ENCODE measurements around the gene LRP1B.

Gene LRP1B

DNA sequence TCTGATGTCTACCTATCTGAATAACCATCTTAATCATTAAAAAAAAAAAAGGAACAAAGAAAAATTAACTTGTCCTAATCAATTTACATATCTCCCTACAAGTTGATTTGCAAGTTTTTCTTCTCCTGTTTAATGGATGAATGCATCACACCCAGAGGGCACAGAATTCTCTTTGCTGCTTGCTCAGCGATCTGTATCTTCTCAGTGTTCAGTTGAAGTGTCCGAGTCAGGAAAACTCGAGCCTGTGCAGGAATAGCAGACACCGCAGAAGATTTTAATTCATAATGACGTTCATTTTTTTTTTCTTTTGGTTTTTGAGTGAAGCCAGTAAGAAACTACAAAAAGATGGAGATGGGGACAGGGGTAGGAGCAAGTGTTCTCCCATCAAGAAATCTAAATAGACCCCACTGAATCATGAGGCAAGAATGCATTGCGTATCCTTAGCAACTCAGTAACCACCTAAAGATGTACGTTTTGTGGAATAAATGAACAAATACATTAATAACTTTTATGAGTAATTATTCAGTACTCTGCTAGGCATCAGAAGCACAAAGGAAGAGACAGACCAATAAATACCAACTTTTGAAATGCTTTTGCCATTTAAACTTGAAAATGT, 675.5 kb downstream of the LRP1B start:
- H3K4me3 ChIP-seq (ENCODE audit: low read depth, low read length): no peak overlapping the region
- no peaks in the 10 kb centered on the region for H3K36me3 ChIP-seq (ENCODE audit: control insufficient read depth, insufficient read depth, low read length)
- H3K4me1 ChIP-seq (ENCODE audit: control insufficient read depth, insufficient read depth, low read length): peaks cover 16% of the 10 kb centered on the region
- H3K9me3 ChIP-seq (ENCODE audit: control insufficient read depth, insufficient read depth, low read depth, low read length): no peaks in the 10 kb centered on the region
- H3K27ac ChIP-seq (ENCODE audit: low read depth, low read length): no peak overlapping the region
- H3K9ac ChIP-seq (ENCODE audit: low read length): no peak overlapping the region
- no peaks in the 10 kb centered on the region for H3K27me3 ChIP-seq (ENCODE audit: control insufficient read depth, insufficient read depth, low read length)

DNA sequence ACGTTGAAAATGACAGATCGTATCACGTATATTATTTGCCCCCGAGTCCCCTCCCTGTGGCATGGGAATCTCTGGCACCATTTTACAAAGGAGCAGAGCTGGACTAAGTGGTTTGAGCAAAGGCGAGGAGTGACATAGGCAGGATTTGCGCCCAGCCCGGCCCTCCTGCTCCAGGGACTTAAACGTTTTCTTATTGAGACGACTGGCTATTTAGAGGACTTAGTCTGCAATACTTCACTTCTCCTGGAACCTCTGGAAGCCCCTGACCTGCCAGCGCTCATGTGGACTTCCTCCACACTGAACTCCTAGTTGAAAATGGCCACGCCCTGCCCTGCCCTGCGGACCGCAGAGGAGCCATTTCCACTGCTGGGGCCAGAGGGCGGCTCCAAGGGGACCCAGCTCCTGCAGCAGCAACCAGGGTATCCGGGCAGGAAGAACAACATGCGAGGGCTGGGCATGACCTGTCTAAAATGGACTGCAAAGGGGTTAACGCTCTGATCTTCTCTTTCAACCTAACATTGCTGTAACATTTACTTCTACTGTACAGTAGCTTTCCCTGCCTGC, 690.7 kb downstream of the LRP1B start:
- H3K27ac ChIP-seq (ENCODE audit: low read depth, low read length): no peak overlapping the region
- no peaks in the 10 kb centered on the region for H3K27me3 ChIP-seq (ENCODE audit: control insufficient read depth, insufficient read depth, low read length)
- H3K4me3 ChIP-seq (ENCODE audit: low read depth, low read length): no peak overlapping the region
- H3K9me3 ChIP-seq (ENCODE audit: control insufficient read depth, insufficient read depth, low read depth, low read length): no peaks in the 10 kb centered on the region
- no peaks in the 10 kb centered on the region for H3K36me3 ChIP-seq (ENCODE audit: control insufficient read depth, insufficient read depth, low read length)
- no peaks in the 10 kb centered on the region for H3K4me1 ChIP-seq (ENCODE audit: control insufficient read depth, insufficient read depth, low read length)
- H3K9ac ChIP-seq (ENCODE audit: low read length): no peak overlapping the region

DNA sequence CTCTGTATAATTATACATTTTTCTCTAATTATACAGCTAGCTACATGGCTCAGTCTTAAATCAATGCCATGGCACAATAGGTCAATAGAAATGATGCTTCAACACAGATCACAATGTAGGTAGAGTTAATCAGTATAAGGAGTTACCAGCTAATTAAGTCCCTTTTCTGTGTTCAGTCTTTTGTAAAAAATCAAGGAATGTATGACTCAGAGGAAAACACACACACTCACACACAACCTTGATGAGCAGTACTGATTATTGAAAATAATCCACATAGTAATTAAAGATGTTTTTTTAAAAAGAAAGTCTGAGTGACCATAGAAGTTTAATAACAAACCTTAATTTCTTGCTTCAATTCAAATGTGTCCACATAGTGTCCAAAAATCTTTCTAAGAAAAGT, 691.3 kb downstream of the LRP1B start:
- Histone ChIP-seq H3K4me1 (ENCODE audit: control insufficient read depth, insufficient read depth, low read length) (no peaks in the 10 kb centered on the region), H3K9ac (ENCODE audit: low read length) (no peak overlapping the region), H3K27me3 (ENCODE audit: control insufficient read depth, insufficient read depth, low read length) (no peaks in the 10 kb centered on the region), H3K4me3 (ENCODE audit: low read depth, low read length) (no peak overlapping the region), H3K27ac (ENCODE audit: low read depth, low read length) (no peak overlapping the region), H3K36me3 (ENCODE audit: control insufficient read depth, insufficient read depth, low read length) (no peaks in the 10 kb centered on the region), H3K9me3 (ENCODE audit: control insufficient read depth, insufficient read depth, low read depth, low read length) (no peaks in the 10 kb centered on the region)

DNA sequence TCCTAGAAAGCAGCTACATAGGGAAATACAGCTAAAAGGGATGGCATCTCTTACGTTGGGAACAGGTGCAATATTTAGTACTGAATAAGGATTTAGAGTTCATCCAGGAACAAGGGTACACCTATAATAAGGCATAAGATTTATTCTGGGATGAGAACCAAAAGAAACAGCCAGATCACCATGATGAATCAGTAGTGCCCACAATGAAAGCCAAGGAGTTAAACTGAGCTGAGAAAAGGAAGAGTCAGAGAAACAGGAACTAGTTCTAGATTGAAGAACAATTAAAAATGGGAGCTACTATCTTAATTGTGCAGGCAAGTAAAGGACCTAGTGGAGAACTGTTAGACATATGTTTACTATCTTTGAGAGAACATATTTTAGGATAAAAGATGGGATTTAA, 692.3 kb downstream of the LRP1B start:
- Histone ChIP-seq H3K27me3 (ENCODE audit: control insufficient read depth, insufficient read depth, low read length) (no peaks in the 10 kb centered on the region), H3K9ac (ENCODE audit: low read length) (no peak overlapping the region), H3K9me3 (ENCODE audit: control insufficient read depth, insufficient read depth, low read depth, low read length) (peaks cover 3% of the 10 kb centered on the region; the same call in 1 of the 2 replicates), H3K4me3 (ENCODE audit: low read depth, low read length) (no peak overlapping the region), H3K4me1 (ENCODE audit: control insufficient read depth, insufficient read depth, low read length) (no peaks in the 10 kb centered on the region), H3K36me3 (ENCODE audit: control insufficient read depth, insufficient read depth, low read length) (no peaks in the 10 kb centered on the region), H3K27ac (ENCODE audit: low read depth, low read length) (no peak overlapping the region)

DNA sequence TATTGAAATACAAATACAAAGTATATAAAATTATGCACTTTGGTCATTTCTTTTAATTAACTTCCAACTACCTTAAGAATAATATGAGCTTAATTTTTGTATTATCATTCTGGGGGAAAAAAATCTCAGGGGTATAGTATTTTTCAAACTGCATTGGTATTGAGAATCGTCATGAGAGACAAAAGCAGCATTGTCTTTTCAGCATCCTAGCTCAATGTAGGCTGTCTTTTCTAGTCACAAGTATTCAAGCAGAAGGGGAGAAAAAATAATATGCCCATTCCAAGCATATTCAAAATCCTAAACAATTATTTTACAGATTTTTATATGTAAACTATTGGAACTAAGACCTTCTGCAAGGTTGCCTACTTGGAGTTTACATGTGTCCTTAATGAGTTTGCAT, 693.3 kb downstream of the LRP1B start:
- Histone ChIP-seq H3K9ac (ENCODE audit: low read length) (no peak overlapping the region), H3K27ac (ENCODE audit: low read depth, low read length) (no peak overlapping the region), H3K9me3 (ENCODE audit: control insufficient read depth, insufficient read depth, low read depth, low read length) (peaks cover 3% of the 10 kb centered on the region; the same call in 1 of the 2 replicates), H3K4me1 (ENCODE audit: control insufficient read depth, insufficient read depth, low read length) (no peaks in the 10 kb centered on the region), H3K36me3 (ENCODE audit: control insufficient read depth, insufficient read depth, low read length) (no peaks in the 10 kb centered on the region), H3K4me3 (ENCODE audit: low read depth, low read length) (no peak overlapping the region), H3K27me3 (ENCODE audit: control insufficient read depth, insufficient read depth, low read length) (no peaks in the 10 kb centered on the region)

DNA sequence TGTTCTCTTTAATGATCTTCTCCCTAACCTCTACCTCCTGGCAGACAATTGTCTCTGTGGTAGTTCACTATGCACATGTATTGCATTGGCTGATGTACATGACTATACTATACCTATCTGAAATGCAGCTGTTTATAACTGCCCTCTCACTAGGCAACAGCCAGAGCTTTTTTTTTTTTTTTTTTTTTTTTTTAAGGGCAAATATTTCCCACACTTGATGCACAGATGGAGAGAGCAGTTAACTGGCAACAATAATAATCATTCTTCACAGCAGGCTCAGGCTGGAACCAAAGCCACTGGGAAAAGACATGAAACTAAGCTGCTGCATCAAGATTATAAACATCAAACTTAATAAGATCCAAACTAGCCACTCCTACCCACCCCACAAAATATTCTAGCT, 707.7 kb downstream of the LRP1B start:
- Histone ChIP-seq H3K27me3 (ENCODE audit: control insufficient read depth, insufficient read depth, low read length) (no peaks in the 10 kb centered on the region), H3K36me3 (ENCODE audit: control insufficient read depth, insufficient read depth, low read length) (no peaks in the 10 kb centered on the region), H3K9me3 (ENCODE audit: control insufficient read depth, insufficient read depth, low read depth, low read length) (no peaks in the 10 kb centered on the region), H3K9ac (ENCODE audit: low read length) (no peak overlapping the region), H3K27ac (ENCODE audit: low read depth, low read length) (no peak overlapping the region), H3K4me1 (ENCODE audit: control insufficient read depth, insufficient read depth, low read length) (no peaks in the 10 kb centered on the region), H3K4me3 (ENCODE audit: low read depth, low read length) (no peak overlapping the region)

DNA sequence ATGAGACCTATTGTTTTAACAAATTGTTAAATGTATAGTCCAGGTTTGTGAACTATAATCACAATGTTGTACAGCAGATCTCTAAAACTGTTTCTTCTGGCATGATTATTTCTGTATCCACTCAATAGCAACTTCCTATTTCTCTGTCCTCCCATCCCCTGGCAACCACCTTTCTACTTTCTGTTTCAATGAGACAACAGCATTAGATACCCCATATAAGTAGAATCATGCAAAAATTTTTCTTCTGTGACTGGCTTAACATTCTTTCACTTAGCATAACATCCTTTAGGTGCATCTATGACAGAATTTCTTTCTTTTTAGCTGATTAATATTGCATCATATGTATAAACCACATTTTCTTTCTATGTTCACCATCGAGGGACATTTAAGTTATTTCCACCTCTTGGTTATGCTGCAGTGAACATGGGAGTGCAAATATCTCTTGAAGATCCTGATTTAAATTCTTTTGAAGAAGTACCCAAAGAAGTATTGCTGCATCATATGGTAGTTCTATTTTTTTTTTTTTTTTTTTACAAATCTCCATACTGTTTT, 713.5 kb downstream of the LRP1B start:
- no peak overlapping the region for H3K9ac ChIP-seq (ENCODE audit: low read length)
- H3K9me3 ChIP-seq (ENCODE audit: control insufficient read depth, insufficient read depth, low read depth, low read length): 0 out of 2 replicates have a peak, but pooled peaks cover 6% of the 10 kb centered on the region
- no peaks in the 10 kb centered on the region for H3K36me3 ChIP-seq (ENCODE audit: control insufficient read depth, insufficient read depth, low read length)
- H3K27ac ChIP-seq (ENCODE audit: low read depth, low read length): no peak overlapping the region
- H3K27me3 ChIP-seq (ENCODE audit: control insufficient read depth, insufficient read depth, low read length): no peaks in the 10 kb centered on the region
- H3K4me1 ChIP-seq (ENCODE audit: control insufficient read depth, insufficient read depth, low read length): no peaks in the 10 kb centered on the region
- H3K4me3 ChIP-seq (ENCODE audit: low read depth, low read length): no peak overlapping the region

DNA sequence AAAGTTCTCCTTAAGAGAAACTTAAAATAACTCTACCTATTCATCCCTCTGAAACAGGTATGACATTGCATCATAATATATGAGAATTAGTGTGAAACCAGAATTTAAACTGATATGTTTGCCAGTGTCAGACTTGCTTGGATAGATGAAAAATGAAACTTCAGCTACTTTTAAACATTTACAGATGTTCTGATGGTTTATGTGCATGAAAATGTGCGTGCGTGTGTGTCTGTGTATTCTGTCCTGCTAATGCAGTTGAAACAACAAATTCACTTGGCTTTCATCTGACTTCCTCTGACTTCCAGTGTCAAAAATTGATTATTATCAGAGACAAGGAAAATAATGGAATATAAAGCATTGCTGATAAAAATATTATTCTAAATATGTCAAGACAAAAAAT, 719.4 kb downstream of the LRP1B start:
- H3K9me3 ChIP-seq (ENCODE audit: control insufficient read depth, insufficient read depth, low read depth, low read length): 0 out of 2 replicates have a peak, but pooled peaks cover 6% of the 10 kb centered on the region
- no peak overlapping the region for H3K9ac ChIP-seq (ENCODE audit: low read length)
- no peaks in the 10 kb centered on the region for H3K27me3 ChIP-seq (ENCODE audit: control insufficient read depth, insufficient read depth, low read length)
- H3K27ac ChIP-seq (ENCODE audit: low read depth, low read length): no peak overlapping the region
- H3K4me1 ChIP-seq (ENCODE audit: control insufficient read depth, insufficient read depth, low read length): no peaks in the 10 kb centered on the region
- H3K36me3 ChIP-seq (ENCODE audit: control insufficient read depth, insufficient read depth, low read length): no peaks in the 10 kb centered on the region
- no peak overlapping the region for H3K4me3 ChIP-seq (ENCODE audit: low read depth, low read length)

DNA sequence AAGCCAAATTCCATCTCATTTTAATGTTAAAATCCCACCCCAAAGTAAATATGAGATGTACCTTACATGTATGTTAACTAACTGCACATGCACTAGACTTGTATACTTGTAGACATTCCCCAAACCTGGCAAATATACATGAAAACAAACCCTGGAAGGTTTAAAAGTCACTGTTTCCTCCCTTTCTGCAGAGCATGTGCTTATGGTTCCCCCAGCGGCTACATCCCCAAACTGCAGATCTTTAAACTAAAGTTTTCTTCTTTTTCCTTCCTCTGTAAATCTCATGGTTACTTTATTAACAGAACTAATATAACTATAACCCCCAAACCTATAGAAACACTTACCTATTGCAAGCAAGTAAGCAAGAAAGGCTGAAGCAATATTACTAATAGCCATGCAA, 731.5 kb downstream of the LRP1B start:
- Histone ChIP-seq H3K4me1 (ENCODE audit: control insufficient read depth, insufficient read depth, low read length) (no peaks in the 10 kb centered on the region), H3K27ac (ENCODE audit: low read depth, low read length) (no peak overlapping the region), H3K27me3 (ENCODE audit: control insufficient read depth, insufficient read depth, low read length) (no peaks in the 10 kb centered on the region), H3K4me3 (ENCODE audit: low read depth, low read length) (no peak overlapping the region), H3K9me3 (ENCODE audit: control insufficient read depth, insufficient read depth, low read depth, low read length) (no peaks in the 10 kb centered on the region), H3K9ac (ENCODE audit: low read length) (no peak overlapping the region), H3K36me3 (ENCODE audit: control insufficient read depth, insufficient read depth, low read length) (no peaks in the 10 kb centered on the region)

DNA sequence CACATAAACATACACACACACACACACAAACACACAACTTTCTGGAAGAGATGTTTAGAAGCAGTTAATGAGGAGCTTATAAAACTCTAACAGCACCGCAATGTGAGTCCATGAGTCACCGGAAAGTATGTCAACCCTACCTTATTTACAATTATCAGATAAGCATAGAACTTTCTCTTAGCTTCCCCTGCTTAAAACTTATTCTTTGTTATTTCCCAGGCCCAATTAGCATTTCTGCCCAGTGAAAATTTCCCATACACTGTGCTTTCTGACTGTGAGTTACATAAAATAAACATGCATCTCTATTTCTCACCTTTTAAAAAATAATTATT, 737.6 kb downstream of the LRP1B start:
- Histone ChIP-seq H3K4me3 (ENCODE audit: low read depth, low read length) (no peak overlapping the region), H3K36me3 (ENCODE audit: control insufficient read depth, insufficient read depth, low read length) (no peaks in the 10 kb centered on the region), H3K27ac (ENCODE audit: low read depth, low read length) (no peak overlapping the region), H3K27me3 (ENCODE audit: control insufficient read depth, insufficient read depth, low read length) (no peaks in the 10 kb centered on the region), H3K4me1 (ENCODE audit: control insufficient read depth, insufficient read depth, low read length) (no peaks in the 10 kb centered on the region), H3K9ac (ENCODE audit: low read length) (no peak overlapping the region), H3K9me3 (ENCODE audit: control insufficient read depth, insufficient read depth, low read depth, low read length) (no peaks in the 10 kb centered on the region)

DNA sequence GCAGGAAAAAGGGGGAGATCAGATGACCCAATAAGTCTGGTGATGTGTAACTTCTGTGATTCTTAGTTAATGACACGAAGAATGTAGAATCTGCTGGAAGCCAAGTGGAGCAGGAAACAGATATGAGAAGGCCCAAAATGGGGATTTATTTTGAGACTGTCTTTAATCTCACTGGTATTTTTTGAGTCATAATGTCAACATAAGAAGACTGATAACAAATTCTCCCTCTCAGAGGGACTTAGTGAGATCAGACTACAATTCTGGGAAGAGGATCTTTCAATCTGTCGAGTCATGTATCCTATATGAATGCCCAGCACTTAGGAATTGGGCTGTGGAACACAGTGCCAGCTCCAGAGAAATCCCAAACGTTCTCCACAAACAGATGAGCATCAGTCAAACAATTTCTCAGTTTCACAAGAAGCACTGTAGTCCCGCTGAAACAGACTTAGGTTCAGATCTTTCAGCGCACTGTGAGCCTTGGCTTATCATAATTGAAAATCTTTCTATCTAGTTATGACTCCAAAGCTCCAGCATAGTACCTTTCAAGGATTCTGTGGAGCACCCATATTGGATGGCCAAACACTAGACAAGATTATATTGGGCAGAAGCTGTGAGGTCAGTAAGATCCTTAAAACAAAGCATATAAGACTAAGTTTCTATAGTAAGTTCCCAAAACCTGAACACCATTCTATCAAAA, 738.2 kb downstream of the LRP1B start:
- H3K27ac ChIP-seq (ENCODE audit: low read depth, low read length): no peak overlapping the region
- H3K36me3 ChIP-seq (ENCODE audit: control insufficient read depth, insufficient read depth, low read length): no peaks in the 10 kb centered on the region
- no peaks in the 10 kb centered on the region for H3K9me3 ChIP-seq (ENCODE audit: control insufficient read depth, insufficient read depth, low read depth, low read length)
- no peak overlapping the region for H3K9ac ChIP-seq (ENCODE audit: low read length)
- no peaks in the 10 kb centered on the region for H3K27me3 ChIP-seq (ENCODE audit: control insufficient read depth, insufficient read depth, low read length)
- no peak overlapping the region for H3K4me3 ChIP-seq (ENCODE audit: low read depth, low read length)
- H3K4me1 ChIP-seq (ENCODE audit: control insufficient read depth, insufficient read depth, low read length): no peaks in the 10 kb centered on the region
